ENCODE measurements around the gene SLC46A3. TPM values are rescaled to one million over a fixed set of nuclear protein-coding genes. Genes with fewer than 3 reads are reported as not detected.

SLC46A3 gene
- total and polyA plus RNA-seq, 2 donors (not counting 1 experiment from before 2014, with no cell fraction given) = 2.6 to 6.4 TPM

GRCh38 chr13:28671126-28671792, 47.5 kb downstream of the SLC46A3 start:
- no peaks in the 10 kb centered on the region for H3K9me3 ChIP-seq (ENCODE audit: control insufficient read depth, insufficient read depth, low read depth, low read length)
- peaks cover 21% of the 10 kb centered on the region for H3K36me3 ChIP-seq (ENCODE audit: control insufficient read depth, insufficient read depth, low read length)
- no peaks in the 10 kb centered on the region for H3K4me1 ChIP-seq (ENCODE audit: control insufficient read depth, extremely low read depth, insufficient read depth, low read length)
- no peaks in the 10 kb centered on the region for H3K27me3 ChIP-seq (ENCODE audit: control insufficient read depth, insufficient read depth, low read length)
- DNase-seq (ENCODE audit: low read depth in 2 of 2) = no peak
- H3K4me3 ChIP-seq (replicated peaks in 1 of 4; ENCODE audit: control extremely low read depth in 1 of 4, insufficient read depth in 1 of 4, low read depth in 3 of 4, low read length in 4 of 4) = no peak overlapping the region
- H4K20me1 ChIP-seq (ENCODE audit: control insufficient read depth, extremely low read depth, insufficient read depth, low read length) = no peaks in the 10 kb centered on the region
- no peak overlapping the region for H2AFZ ChIP-seq (ENCODE audit: low read length)
- TF ChIP-seq CTCF (conservative IDR thresholded peaks at IDR 0.05 in 1 of 2, IDR thresholded peaks at IDR 0.05 in 1 of 2; ENCODE audit: low read depth in 1 of 2, low read length in 2 of 2) (no peak), EZH2 (IDR thresholded peaks at IDR 0.05; ENCODE audit: low read length, missing control alignments) (no peak)
- H3K79me2 ChIP-seq (ENCODE audit: control insufficient read depth, insufficient read depth, low read length) = peaks cover 3% of the 10 kb centered on the region
- no peak overlapping the region for H3K27ac ChIP-seq (ENCODE audit: insufficient read depth, low read length)
- H3K4me2 ChIP-seq (ENCODE audit: extremely low read depth, insufficient read depth, low read length) = no peak overlapping the region
- no peak overlapping the region for H3K9ac ChIP-seq (ENCODE audit: insufficient read depth, low read length)

- Histone ChIP-seq H3K4me2 (ENCODE audit: extremely low read depth, insufficient read depth, low read length) (no peak overlapping the region), H3K9ac (ENCODE audit: insufficient read depth, low read length) (no peak overlapping the region), H2AFZ (ENCODE audit: low read length) (no peak overlapping the region), H3K36me3 (ENCODE audit: control insufficient read depth, insufficient read depth, low read length) (peaks cover 21% of the 10 kb centered on the region), H3K4me1 (ENCODE audit: control insufficient read depth, extremely low read depth, insufficient read depth, low read length) (no peaks in the 10 kb centered on the region), H3K27ac (ENCODE audit: insufficient read depth, low read length) (no peak overlapping the region), H3K9me3 (ENCODE audit: control insufficient read depth, insufficient read depth, low read depth, low read length) (no peaks in the 10 kb centered on the region), H4K20me1 (ENCODE audit: control insufficient read depth, extremely low read depth, insufficient read depth, low read length) (no peaks in the 10 kb centered on the region), H3K79me2 (ENCODE audit: control insufficient read depth, insufficient read depth, low read length) (peaks cover 18% of the 10 kb centered on the region), H3K27me3 (ENCODE audit: control insufficient read depth, insufficient read depth, low read length) (no peaks in the 10 kb centered on the region), H3K4me3 (replicated peaks in 1 of 4; ENCODE audit: control extremely low read depth in 1 of 4, insufficient read depth in 1 of 4, low read depth in 3 of 4, low read length in 4 of 4) (no peak overlapping the region)
- TF ChIP-seq CTCF (conservative IDR thresholded peaks at IDR 0.05 in 1 of 2, IDR thresholded peaks at IDR 0.05 in 1 of 2; ENCODE audit: low read depth in 1 of 2, low read length in 2 of 2) (no peak), EZH2 (IDR thresholded peaks at IDR 0.05; ENCODE audit: low read length, missing control alignments) (no peak)
- DNase-seq (ENCODE audit: low read depth in 2 of 2) = no peak
Measured at GRCh38 chr13:28666897-28667488, 51.8 kb downstream of the SLC46A3 start.

GRCh38 chr13:28659621-28659970, 59.2 kb downstream of the SLC46A3 start:
- Histone ChIP-seq H3K27me3 (ENCODE audit: control insufficient read depth, insufficient read depth, low read length) (no peaks in the 10 kb centered on the region), H4K20me1 (ENCODE audit: control insufficient read depth, extremely low read depth, insufficient read depth, low read length) (no peaks in the 10 kb centered on the region), H3K9ac (ENCODE audit: insufficient read depth, low read length) (peak overlapping the region; percentile 97), H3K9me3 (ENCODE audit: control insufficient read depth, insufficient read depth, low read depth, low read length) (no peaks in the 10 kb centered on the region), H3K4me3 (replicated peaks in 1 of 4; ENCODE audit: control extremely low read depth in 1 of 4, insufficient read depth in 1 of 4, low read depth in 3 of 4, low read length in 4 of 4) (peak overlapping the region; percentile 68 to 95 (median 80)), H3K79me2 (ENCODE audit: control insufficient read depth, insufficient read depth, low read length) (peaks cover 66% of the 10 kb centered on the region), H3K36me3 (ENCODE audit: control insufficient read depth, insufficient read depth, low read length) (peaks cover 1% of the 10 kb centered on the region), H3K4me2 (ENCODE audit: extremely low read depth, insufficient read depth, low read length) (peak overlapping the region; percentile 64), H3K27ac (ENCODE audit: insufficient read depth, low read length) (peak overlapping the region; percentile 95), H3K4me1 (ENCODE audit: control insufficient read depth, extremely low read depth, insufficient read depth, low read length) (peaks cover 8% of the 10 kb centered on the region), H2AFZ (ENCODE audit: low read length) (no peak overlapping the region)
- DNase-seq (ENCODE audit: low read depth in 2 of 2) = peak; percentile 57 to 72
- no peak for TF ChIP-seq EZH2 (IDR thresholded peaks at IDR 0.05; ENCODE audit: low read length, missing control alignments)
- no peak for TF ChIP-seq CTCF (conservative IDR thresholded peaks at IDR 0.05 in 1 of 2, IDR thresholded peaks at IDR 0.05 in 1 of 2; ENCODE audit: low read depth in 1 of 2, low read length in 2 of 2)

Measured in fibroblast of lung (primary cell).